Cardiac muscle cell (in vitro differentiated cells and primary cell): Measurements from ENCODE around the gene KRT40. TPM values are rescaled to one million over a fixed set of nuclear protein-coding genes. Genes with fewer than 3 reads are reported as not detected.

Experiments used
- DNase-seq, 2 donors: peaks; one replicate each; pipeline versions ENCODE4 v3.0.0 to v3.0.0-alpha.2; 2010 to 2017; ENCODE audit warnings: low read depth in 1 of 2, low spot score in 1 of 2
- H3K27ac ChIP-seq: fragments of 200-600 bp; sonication (generic); 2 replicates; pipeline ENCODE4 v1.5.1; 2016
- H3K27me3 ChIP-seq: fragments of 200-600 bp; sonication (generic); 2 replicates; pipeline ENCODE4 v1.6.0; 2016; ENCODE audit warnings: control low read depth
- H3K36me3 ChIP-seq: fragments of 200-600 bp; sonication (generic); 2 replicates; pipeline ENCODE4 v1.5.1; 2016; ENCODE audit warnings: control low read depth
- H3K4me1 ChIP-seq: fragments of 200-600 bp; sonication (generic); 2 replicates; pipeline ENCODE4 v1.8.1; 2017; ENCODE audit warnings: low read depth, mild to moderate bottlenecking, mixed run types
- H3K4me3 ChIP-seq: fragments of 200-600 bp; sonication (generic); 2 replicates; pipeline ENCODE4 v1.5.1; 2016; ENCODE audit warnings: mild to moderate bottlenecking
- H3K9me3 ChIP-seq: fragments of 200-600 bp; sonication (generic); 2 replicates; pipeline ENCODE4 v1.5.1; 2017; ENCODE audit warnings: low read depth, mild to moderate bottlenecking, control low read depth
- CTCF ChIP-seq: IDR thresholded peaks from 2 replicates; pipeline ENCODE4 v1.5.1; 2012; ENCODE audit warnings: low read depth, mild to moderate bottlenecking, low read length
- polyA plus RNA-seq: library from polyadenylated mRNA; unstranded; fragments of >200 nt; fragmentation: Nextera tagmentation; extraction: Ambion mirVana; gene quantifications from 2 replicates; pipeline ENCODE4 v1.2.1, GENCODE V29; 2016
- total RNA-seq: library from RNA; depleted of rRNA; stranded (reverse); fragments of >200 nt; gene quantifications from 2 replicates; pipeline ENCODE4 v1.2.3, GENCODE V29; 2016

Gene KRT40
- total and polyA plus RNA-seq, 2 experiments from 2014 or later: not detected

- Histone ChIP-seq H3K4me1 (no peaks in the 10 kb centered on the region), H3K4me3 (no peak overlapping the region), H3K36me3 (no peaks in the 10 kb centered on the region), H3K27me3 (no peaks in the 10 kb centered on the region), H3K27ac (no peak overlapping the region), H3K9me3 (no peaks in the 10 kb centered on the region)
- TF ChIP-seq CTCF: no peak
- DNase-seq: no peak
These were observed 35.3 kb upstream of the KRT40 start for GRCh38 chr17:41019415-41019814.

- H3K27ac ChIP-seq: no peak overlapping the region
- DNase-seq: no peak
- no peaks in the 10 kb centered on the region for H3K27me3 ChIP-seq
- H3K4me3 ChIP-seq: no peak overlapping the region
- no peaks in the 10 kb centered on the region for H3K9me3 ChIP-seq
- no peak for TF ChIP-seq CTCF
- no peaks in the 10 kb centered on the region for H3K36me3 ChIP-seq
- no peaks in the 10 kb centered on the region for H3K4me1 ChIP-seq
These were observed 34.4 kb upstream of the KRT40 start for GRCh38 chr17:41018541-41018940.

GRCh38 chr17:41016578-41017215, 32.6 kb upstream of the KRT40 start:
- Histone ChIP-seq H3K4me1 (no peaks in the 10 kb centered on the region), H3K9me3 (no peaks in the 10 kb centered on the region), H3K27ac (no peak overlapping the region), H3K27me3 (no peaks in the 10 kb centered on the region), H3K4me3 (no peak overlapping the region), H3K36me3 (no peaks in the 10 kb centered on the region)
- no peak for DNase-seq
- no peak for TF ChIP-seq CTCF

GRCh38 chr17:41015454-41015853, 31.3 kb upstream of the KRT40 start:
- H3K9me3 ChIP-seq: no peaks in the 10 kb centered on the region
- no peak for TF ChIP-seq CTCF
- no peak overlapping the region for H3K27ac ChIP-seq
- no peak for DNase-seq
- no peaks in the 10 kb centered on the region for H3K36me3 ChIP-seq
- H3K4me1 ChIP-seq: no peaks in the 10 kb centered on the region
- H3K4me3 ChIP-seq: no peak overlapping the region
- no peaks in the 10 kb centered on the region for H3K27me3 ChIP-seq

- DNase-seq: no peak
- Histone ChIP-seq H3K9me3 (no peaks in the 10 kb centered on the region), H3K27me3 (no peaks in the 10 kb centered on the region), H3K36me3 (no peaks in the 10 kb centered on the region), H3K4me3 (no peak overlapping the region), H3K4me1 (no peaks in the 10 kb centered on the region), H3K27ac (no peak overlapping the region)
- TF ChIP-seq CTCF: no peak
These were observed 29.5 kb upstream of the KRT40 start for GRCh38 chr17:41013606-41014005.
